Transverse colon (tissue), 4 donors: ENCODE measurements around the gene WDR64. TPM values are rescaled to one million over a fixed set of nuclear protein-coding genes. Genes with fewer than 3 reads are reported as not detected.
"Not testable (repeated sequence)": the region's sequence is repeated elsewhere in the genome, so short reads cannot be mapped to it uniquely, and the experiment has no call there.

Experiments
- DNase-seq: peaks from one replicate; pipeline ENCODE4 v3.0.0-alpha.2; 2019
- H3K27ac ChIP-seq, 4 donors: fragments of 200-600 bp; sonication (generic); 2 replicates each; pipeline ENCODE4 v1.5.1; 2016 to 2018; ENCODE audit warnings: inconsistent platforms in 4 of 4
- H3K27me3 ChIP-seq: fragments of 200-600 bp; sonication (generic); 2 replicates; pipeline ENCODE4 v1.5.1; 2017; ENCODE audit warnings: inconsistent platforms
- H3K36me3 ChIP-seq, 4 donors: fragments of 200-600 bp; sonication (generic); 2 replicates each; pipeline ENCODE4 v1.5.1; 2017 to 2019; ENCODE audit warnings: inconsistent platforms in 4 of 4
- H3K4me1 ChIP-seq, 4 donors: fragments of 200-600 bp; sonication (generic); 2 replicates each; pipeline ENCODE4 v1.5.1; 2017 to 2020; ENCODE audit warnings: inconsistent platforms in 4 of 4
- H3K4me3 ChIP-seq, 4 donors: fragments of 200-600 bp; sonication (generic); 1 replicate in 1 of 4; 2 replicates in 3 of 4; pipeline versions ENCODE4 v1.5.1 to v1.6.1; 2017 to 2019; ENCODE audit warnings: inconsistent platforms in 4 of 4
- H3K9me3 ChIP-seq, 2 donors: fragments of 200-600 bp; sonication (generic); 2 replicates each; pipeline ENCODE4 v1.5.1; 2017 to 2019; ENCODE audit warnings: inconsistent platforms in 2 of 2
- CTCF ChIP-seq, 5 experiments: fragments of 200-600 bp in 3 of 5; fragments of 450-650 bp in 2 of 5; sonication (generic) in 3 of 5; IDR thresholded peaks; 1 replicate in 2 of 5; 2 replicates in 3 of 5; pipeline ENCODE4 v1.5.1; 2016 to 2017; ENCODE audit warnings: antibody characterized with exemption in 5 of 5, inconsistent platforms in 3 of 5, mild to moderate bottlenecking in 2 of 5, moderate library complexity in 1 of 5
- EP300 ChIP-seq: sonication (generic); formaldehyde crosslinking; IDR thresholded peaks from one replicate; pipeline ENCODE4 v1.6.1; 2017; ENCODE audit warnings: antibody characterized with exemption, low read depth
- POLR2A ChIP-seq: fragments of 450-650 bp; IDR thresholded peaks from one replicate; pipeline ENCODE4 v1.6.1; 2016; ENCODE audit warnings: antibody characterized with exemption, mild to moderate bottlenecking, moderate library complexity
- POLR2AphosphoS5 ChIP-seq, 3 donors: sonication (generic); formaldehyde crosslinking; IDR thresholded peaks; one replicate each; pipeline ENCODE4 v1.6.1; 2016; ENCODE audit warnings: antibody characterized with exemption in 3 of 3
- WGBS, 2 donors: methylation state at CpG; one replicate each; pipeline ENCODE4 v1.1.5; 2018; ENCODE audit warnings: low coverage in 1 of 2; 5-methylcytosine and 5-hydroxymethylcytosine counted together
- in situ Hi-C, 4 donors: fragments of 200-750 bp; cut with MboI; loops; one replicate each; pipeline versions ENCODE4 v1.15.0 to v1.15.1; 2017; ENCODE audit warnings: low sequenced_read_pairs in 3 of 4, low pct_ligation_motif_present in 1 of 4, low pct_unique_long_range_greater_than_20kb in 1 of 4
- intact Hi-C: fragments of 100-400 bp; cut with DNase I; formaldehyde crosslinking; loops from one replicate; pipeline ENCODE4 v1.15.1; 2023; ENCODE audit warnings: low total_unique reads
- total RNA-seq, 4 donors: library from RNA; depleted of rRNA; stranded (reverse); fragments of >200 nt; gene quantifications; one replicate each; pipeline ENCODE4 v1.1.0, GENCODE V29; 2016

The WDR64 gene
- total RNA-seq, 4 donors from 2014 or later: not detected

- WGBS, 2 donors: 75 to 97% methylated on average over 1 of the region's 1 CpG
- intact Hi-C loops (no loop called here), in situ Hi-C loops (no loop called here)
- DNase-seq: no peak
- TF ChIP-seq POLR2AphosphoS5 (IDR thresholded peaks at IDR 0.05) (no peak), CTCF (IDR thresholded peaks at IDR 0.05) (no peak)
- Histone ChIP-seq H3K9me3 (no peaks in the 10 kb centered on the region), H3K4me1 (no peaks in the 10 kb centered on the region), H3K4me3 (no peak overlapping the region), H3K27me3 (no peaks in the 10 kb centered on the region), H3K36me3 (no peaks in the 10 kb centered on the region), H3K27ac (no peak overlapping the region)
Measured at GRCh38 chr1:241799416-241799815, 147.3 kb downstream of the WDR64 start.

GRCh38 chr1:241800640-241801039 is 148.6 kb downstream of the WDR64 start:
- in situ Hi-C loops: no loop called here
- no peak overlapping the region for H3K27ac ChIP-seq
- DNase-seq: no peak
- intact Hi-C loops: no loop called here
- no peaks in the 10 kb centered on the region for H3K27me3 ChIP-seq
- TF ChIP-seq POLR2AphosphoS5 (IDR thresholded peaks at IDR 0.05): no peak
- TF ChIP-seq CTCF (IDR thresholded peaks at IDR 0.05): no peak
- TF ChIP-seq EP300: no peak
- TF ChIP-seq POLR2A: no peak
- H3K4me3 ChIP-seq: no peak overlapping the region
- WGBS, 2 donors: 64 to 68% methylated on average over 3 of the region's 3 CpGs
- no peaks in the 10 kb centered on the region for H3K36me3 ChIP-seq
- H3K9me3 ChIP-seq: no peaks in the 10 kb centered on the region
- no peaks in the 10 kb centered on the region for H3K4me1 ChIP-seq

- in situ Hi-C loops (no loop called here), intact Hi-C loops (no loop called here)
- H3K4me3 ChIP-seq: no peak overlapping the region
- H3K36me3 ChIP-seq: no peaks in the 10 kb centered on the region
- 80% methylated on average over 3 of the region's 3 CpGs; no CpG with 5 or more reads in 1 of the 2 donors for WGBS, 2 donors
- H3K9me3 ChIP-seq: no peaks in the 10 kb centered on the region
- H3K4me1 ChIP-seq: no peaks in the 10 kb centered on the region
- no peaks in the 10 kb centered on the region for H3K27me3 ChIP-seq
- no peak for DNase-seq
- H3K27ac ChIP-seq: no peak overlapping the region
- TF ChIP-seq POLR2A (no peak), POLR2AphosphoS5 (IDR thresholded peaks at IDR 0.05) (no peak), EP300 (no peak), CTCF (IDR thresholded peaks at IDR 0.05) (no peak)
Measured at GRCh38 chr1:241802863-241803262, 150.8 kb downstream of the WDR64 start.

GRCh38 chr1:241804706-241805105 is 152.6 kb downstream of the WDR64 start:
- in situ Hi-C loops, H3K9me3 ChIP-seq, H3K27me3 ChIP-seq, DNase-seq, H3K36me3 ChIP-seq, H3K4me1 ChIP-seq, H3K4me3 ChIP-seq, H3K27ac ChIP-seq, intact Hi-C loops: not testable (repeated sequence)
- 76% methylated on average over 4 of the region's 4 CpGs; no CpG with 5 or more reads in 1 of the 2 donors for WGBS, 2 donors

- no peak for TF ChIP-seq EP300
- TF ChIP-seq POLR2AphosphoS5 (IDR thresholded peaks at IDR 0.05): no peak
- no peak for TF ChIP-seq CTCF (IDR thresholded peaks at IDR 0.05)
- no peak for TF ChIP-seq POLR2A
- DNase-seq: no peak
- 42 to 100% methylated on average over 1 to 2 of the region's 2 CpGs for WGBS, 2 donors
- H3K9me3 ChIP-seq: no peaks in the 10 kb centered on the region
- no peaks in the 10 kb centered on the region for H3K36me3 ChIP-seq
- in situ Hi-C loops: no loop called here
- intact Hi-C loops: no loop called here
- no peaks in the 10 kb centered on the region for H3K4me1 ChIP-seq
- H3K27me3 ChIP-seq: no peaks in the 10 kb centered on the region
- no peak overlapping the region for H3K4me3 ChIP-seq
- no peak overlapping the region for H3K27ac ChIP-seq
Measured at GRCh38 chr1:241808265-241808664, 156.2 kb downstream of the WDR64 start.
